DND-41 (cell line): ENCODE measurements around the gene SC5D.

ENCODE experiments used
- CTCF ChIP-seq: IDR thresholded peaks from 2 replicates; pipeline ENCODE4 v1.5.1; 2012; ENCODE audit warnings: borderline replicate concordance, low read length, moderate library complexity, mild to moderate bottlenecking; ENCODE audit not compliant: poor library complexity, severe bottlenecking; ENCODE audit errors: extremely low read depth
- EZH2 ChIP-seq: IDR thresholded peaks from 3 replicates; pipeline ENCODE4 v1.6.1; 2012; ENCODE audit warnings: borderline replicate concordance, low read depth, mild to moderate bottlenecking, moderate library complexity, low read length, inconsistent platforms; ENCODE audit not compliant: severe bottlenecking

- TF ChIP-seq CTCF (no peak), EZH2 (no peak)
Observed at GRCh38 chr11:121311373-121311772, 18.8 kb downstream of the SC5D start.
